ENCODE data around the gene ZNF714.
A peak's percentile ranks its signal among the peaks of the same experiment; 100 is the strongest.

Gene ZNF714

GRCh38 chr19:21082011-21082975 lies at the start of gene ZNF714:
TSS of gene ZNF714 (plus strand) at chr19:21082203. CDS start at chr19:21098269, 16,066 bp downstream.
- peak; percentile 95 for DNase-seq (ENCODE audit: low spot score)

- no peak for DNase-seq (ENCODE audit: low spot score)
Observed at GRCh38 chr19:21045028-21045427, 37.0 kb upstream of the ZNF714 start.

DNA sequence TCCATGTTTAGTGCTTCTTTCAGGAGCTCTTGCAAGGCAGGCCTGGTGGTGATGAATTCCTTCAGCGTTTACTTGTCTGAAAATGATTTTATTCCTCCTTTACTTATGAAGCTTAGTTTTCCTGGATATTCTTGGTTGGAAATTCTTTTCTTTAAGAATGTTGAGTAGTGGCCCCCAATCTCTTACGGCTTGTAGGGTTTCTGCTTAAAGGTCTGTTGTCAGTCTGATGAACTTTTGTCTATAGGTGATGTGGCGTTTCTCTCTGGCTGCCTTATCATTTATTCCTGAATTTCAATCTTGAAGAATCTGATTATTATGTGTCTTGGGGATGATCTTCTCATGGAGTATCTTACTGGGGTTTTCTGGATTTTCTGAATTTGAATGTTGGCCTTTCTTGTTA lies 35.5 kb upstream of the ZNF714 start:
- no peak for DNase-seq (ENCODE audit: low spot score)

DNA sequence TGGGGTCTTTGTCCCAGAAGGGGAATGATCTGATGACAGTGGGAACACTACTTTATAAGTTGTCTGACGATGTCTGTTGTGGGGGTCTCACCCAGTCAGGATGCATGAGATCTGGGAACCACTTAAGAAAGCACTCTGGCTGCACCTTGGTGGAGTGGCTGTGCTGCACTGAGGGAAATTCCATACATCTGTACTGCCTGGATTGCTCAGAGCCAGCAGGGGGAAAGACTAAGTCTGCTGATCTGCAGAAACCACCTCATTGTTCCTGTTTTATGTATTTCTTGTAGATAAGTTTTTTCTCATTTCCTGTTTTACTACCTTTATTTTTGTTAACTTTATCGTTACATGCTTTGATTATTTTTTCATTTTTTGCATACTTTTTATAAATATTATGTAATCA lies 34.3 kb upstream of the ZNF714 start:
- DNase-seq (ENCODE audit: low spot score), result no peak

DNA sequence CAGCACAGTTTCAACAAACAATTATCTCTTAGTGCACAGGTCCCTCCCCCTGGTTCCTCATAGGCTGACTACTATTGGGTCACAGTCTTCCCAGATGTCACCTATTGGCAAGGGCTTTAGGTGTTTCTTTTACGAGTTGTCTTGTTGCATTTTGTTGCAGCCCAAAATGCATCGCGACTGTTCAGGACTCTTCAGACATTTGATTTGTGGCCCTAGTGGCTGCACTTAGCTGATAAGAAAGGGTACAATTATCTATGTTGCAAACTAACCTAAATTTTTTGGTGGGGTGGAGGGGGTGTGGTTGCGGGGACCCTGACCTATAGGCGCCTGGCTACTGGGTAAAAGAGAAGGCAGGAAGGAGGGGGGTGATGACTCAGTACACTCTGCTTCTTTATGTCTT lies 29.1 kb upstream of the ZNF714 start:
- no peak for DNase-seq (ENCODE audit: low spot score)

- DNase-seq (ENCODE audit: low spot score), result no peak
Observed at GRCh38 chr19:21065336-21065735, 16.7 kb upstream of the ZNF714 start.

DNA sequence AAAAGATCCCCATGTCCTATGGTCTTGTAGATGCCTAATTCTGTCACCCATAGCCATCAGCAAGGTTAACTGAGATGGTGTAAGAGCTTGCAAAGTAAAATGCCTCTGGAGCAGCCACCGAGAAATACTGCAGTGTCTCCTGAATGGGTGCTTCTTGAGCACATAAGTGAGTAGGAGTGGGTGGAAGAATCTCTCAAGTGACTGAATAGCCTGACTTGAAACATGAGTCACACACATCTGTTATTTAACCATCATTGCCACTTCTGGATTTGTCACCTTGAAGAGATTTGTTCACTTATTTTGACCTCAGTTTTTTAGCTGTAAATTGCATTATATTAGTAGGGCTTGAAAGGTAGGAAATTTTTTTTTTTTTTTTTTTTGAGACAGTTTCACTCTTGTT lies 2.3 kb downstream of the ZNF714 start:
- no peak for DNase-seq (ENCODE audit: low spot score)

GRCh38 chr19:21087871-21088270 lies 5.9 kb downstream of the ZNF714 start:
- no peak for DNase-seq (ENCODE audit: low spot score)

GRCh38 chr19:21092109-21092508 lies 10.1 kb downstream of the ZNF714 start:
- DNase-seq (ENCODE audit: low spot score), result no peak

GRCh38 chr19:21094347-21095025 lies 12.5 kb downstream of the ZNF714 start:
- DNase-seq (ENCODE audit: low spot score), result no peak

GRCh38 chr19:21098291-21098690 lies 16.3 kb downstream of the ZNF714 start:
- DNase-seq (ENCODE audit: low spot score), result no peak

DNA sequence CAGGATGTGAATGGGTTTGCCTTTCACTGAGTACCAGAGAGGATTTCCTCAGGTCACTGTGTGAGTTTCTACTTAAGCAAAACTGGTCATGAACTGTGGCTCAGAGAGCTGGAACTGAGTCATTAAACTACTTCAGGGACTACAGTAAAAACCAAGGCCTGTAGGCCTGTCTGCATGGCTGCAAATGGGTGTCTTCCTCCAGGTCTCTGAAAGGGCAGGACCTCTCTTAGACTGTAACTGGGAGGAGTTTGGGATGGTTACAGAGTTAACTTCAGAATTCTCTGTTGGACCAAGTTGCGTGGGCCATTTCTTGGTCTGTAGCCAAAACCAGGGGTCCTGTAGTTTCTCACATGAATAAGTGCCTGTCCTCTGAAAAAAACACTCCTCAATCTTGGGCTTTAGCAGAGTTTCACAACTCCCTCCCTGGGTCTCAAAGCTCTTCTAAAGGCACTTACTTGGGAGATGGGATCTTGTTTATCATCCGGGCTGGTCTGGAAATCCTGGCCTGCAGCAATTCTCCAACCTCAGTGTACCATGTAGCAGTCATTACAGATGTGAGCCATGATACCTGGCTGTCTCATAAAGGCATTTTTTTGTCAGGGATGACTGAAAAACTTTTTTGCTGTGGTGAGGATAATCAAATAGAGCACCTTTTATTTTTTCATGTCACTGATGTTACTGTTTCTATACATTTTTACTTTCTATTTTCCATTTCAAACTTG lies 19.7 kb downstream of the ZNF714 start:
- DNase-seq (ENCODE audit: low spot score), result no peak

GRCh38 chr19:21109116-21109515 lies 27.1 kb downstream of the ZNF714 start:
- DNase-seq (ENCODE audit: low spot score), result no peak

DNA sequence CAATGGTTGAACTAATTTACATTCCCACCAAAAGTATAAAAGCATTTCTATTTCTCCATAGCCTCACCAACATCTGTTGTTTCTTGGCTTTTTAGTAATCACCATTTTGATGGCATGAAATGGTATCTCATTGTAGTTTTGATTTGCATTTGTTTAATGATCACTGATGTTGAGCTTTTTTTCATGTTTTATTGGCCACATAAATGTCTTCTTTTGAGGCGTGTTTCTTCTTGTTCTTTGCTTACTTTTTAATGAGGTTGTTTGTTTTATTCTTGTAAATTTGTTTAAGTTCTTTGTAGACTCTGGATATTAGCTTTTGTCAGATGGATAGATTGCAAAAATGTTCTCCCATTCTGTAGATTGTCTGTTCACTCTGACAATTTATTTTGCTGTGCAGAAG lies 28.2 kb downstream of the ZNF714 start:
- no peak for DNase-seq (ENCODE audit: low spot score)

DNA sequence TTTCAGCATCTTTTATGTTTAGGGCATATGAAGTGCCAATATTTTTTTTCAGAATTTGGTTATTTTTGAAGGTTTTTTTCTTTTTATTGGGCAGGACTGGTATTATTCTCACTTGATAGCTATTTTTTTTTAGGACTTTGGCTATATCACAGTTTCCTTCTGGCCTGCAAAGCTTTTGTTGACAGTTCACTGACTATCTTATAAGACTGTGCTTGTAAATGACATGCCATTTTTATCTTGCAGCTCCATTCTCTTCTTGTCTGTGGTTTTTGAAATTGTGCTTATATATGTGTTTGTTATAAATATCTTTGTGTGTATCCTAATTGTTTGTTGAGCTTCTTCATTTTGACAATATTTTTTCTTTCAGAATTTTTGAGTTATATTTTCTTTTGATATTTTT lies 33.4 kb downstream of the ZNF714 start:
- DNase-seq (ENCODE audit: low spot score), result no peak

DNA sequence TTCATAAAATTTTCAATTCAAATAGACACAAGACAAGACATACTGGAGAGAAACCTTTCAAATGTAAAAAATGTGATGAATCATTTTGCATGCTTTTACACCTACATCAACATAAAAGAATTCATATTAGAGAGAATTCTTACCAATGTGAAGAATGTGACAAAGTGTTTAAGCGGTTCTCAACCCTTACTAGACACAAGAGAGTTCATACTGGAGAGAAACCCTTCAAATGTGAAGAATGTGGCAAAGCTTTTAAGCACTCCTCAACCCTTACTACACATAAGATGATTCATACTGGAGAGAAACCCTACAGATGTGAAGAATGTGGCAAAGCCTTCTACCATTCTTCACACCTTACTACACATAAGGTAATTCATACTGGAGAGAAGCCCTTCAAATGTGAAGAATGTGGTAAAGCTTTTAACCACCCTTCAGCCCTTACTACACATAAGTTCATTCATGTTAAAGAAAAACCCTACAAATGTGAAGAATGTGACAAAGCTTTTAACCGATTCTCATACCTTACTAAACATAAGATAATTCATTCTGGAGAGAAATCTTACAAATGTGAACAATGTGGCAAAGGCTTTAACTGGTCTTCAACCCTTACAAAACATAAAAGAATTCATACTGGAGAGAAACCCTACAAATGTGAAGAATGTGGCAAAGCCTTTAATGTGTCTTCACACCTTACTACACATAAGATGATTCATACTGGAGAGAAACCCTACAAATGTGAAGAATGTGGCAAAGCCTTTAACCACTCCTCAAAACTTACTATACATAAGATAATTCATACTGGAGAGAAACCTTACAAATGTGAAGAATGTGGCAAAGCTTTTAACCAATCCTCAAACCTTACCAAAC lies 35.3 kb downstream of the ZNF714 start:
- no peak for DNase-seq (ENCODE audit: low spot score)

GRCh38 chr19:21126078-21126477 lies 44.1 kb downstream of the ZNF714 start:
- no peak for DNase-seq (ENCODE audit: low spot score)

- DNase-seq (ENCODE audit: low spot score), result no peak
Observed at GRCh38 chr19:21127001-21127400, 45.0 kb downstream of the ZNF714 start.

DNA sequence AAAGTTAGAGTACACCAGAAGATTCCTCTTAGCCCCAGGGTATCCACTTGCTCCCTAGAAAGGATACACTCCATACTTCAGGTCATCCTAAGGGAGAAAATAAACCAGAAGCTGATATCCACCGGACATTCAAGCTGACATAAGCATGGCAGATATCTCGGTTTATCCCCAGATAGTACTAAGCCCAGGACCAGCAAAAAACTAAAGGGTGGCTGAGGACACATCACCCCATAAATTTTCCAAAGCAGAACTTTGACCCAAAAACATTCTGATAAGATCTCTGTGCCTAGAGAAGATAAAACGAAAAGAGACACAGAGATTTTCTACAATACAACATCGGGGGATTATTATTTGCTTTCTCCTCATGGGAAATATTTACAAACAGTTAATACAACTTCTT lies 45.9 kb downstream of the ZNF714 start:
- DNase-seq (ENCODE audit: low spot score), result no peak

DNA sequence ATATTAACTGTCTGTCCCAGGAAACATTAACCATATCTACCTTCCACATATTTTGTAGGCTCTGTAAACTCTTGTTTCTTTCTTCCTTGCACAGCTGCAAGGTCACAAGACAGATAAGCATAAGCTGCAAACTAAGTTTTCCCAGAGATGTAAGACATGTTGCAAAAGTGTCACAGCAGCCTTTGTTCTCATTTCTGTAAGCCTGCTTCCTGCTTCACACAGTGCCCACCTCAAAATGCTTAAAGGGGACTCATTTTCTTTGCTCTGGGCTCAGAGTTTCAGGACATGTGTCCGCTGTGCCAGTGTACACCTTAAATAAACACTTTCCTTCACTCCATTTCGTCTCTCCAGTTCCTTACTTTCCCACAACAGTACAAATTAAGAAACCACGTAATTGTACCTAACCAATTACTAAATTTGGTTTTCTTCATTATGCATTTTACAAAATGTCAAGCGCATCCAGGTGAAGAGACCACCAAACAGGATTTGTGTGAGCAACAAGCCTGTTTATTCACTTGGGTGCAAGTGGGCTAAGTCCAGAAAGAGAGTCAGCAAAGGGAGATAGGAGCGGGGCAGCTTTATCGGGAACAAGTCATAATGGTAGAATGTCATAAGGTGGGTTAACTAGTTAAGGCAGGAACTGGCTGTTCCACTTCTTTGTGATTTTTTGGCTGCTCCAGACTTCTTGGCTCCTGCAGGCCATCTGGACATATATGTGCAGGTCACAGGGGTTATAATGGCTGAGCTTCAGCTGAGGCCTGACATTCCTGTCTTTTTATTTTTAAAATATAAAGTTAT lies 47.1 kb downstream of the ZNF714 start:
- DNase-seq (ENCODE audit: low spot score), result no peak

Data from ecto neural progenitor cell (in vitro differentiated cells).